Osteocyte (in vitro differentiated cells): ENCODE measurements around the gene PPIG. TPM values are rescaled to one million over a fixed set of nuclear protein-coding genes. Genes with fewer than 3 reads are reported as not detected.
"Not testable (repeated sequence)": the region's sequence is repeated elsewhere in the genome, so short reads cannot be mapped to it uniquely, and the experiment has no call there.

Experiments used
- DNase-seq: peaks from one replicate; pipeline ENCODE4 v3.0.0; 2021; ENCODE audit warnings: mixed read lengths; ENCODE audit not compliant: unreplicated experiment; ENCODE audit errors: extremely low spot score
- H3K27ac Mint-ChIP-seq: one replicate; pipeline ENCODE4 v1.8.0; 2021; ENCODE audit warnings: mild to moderate bottlenecking, mixed read lengths; ENCODE audit not compliant: unreplicated experiment
- H3K27me3 Mint-ChIP-seq: one replicate; pipeline ENCODE4 v1.8.0; 2021; ENCODE audit warnings: mixed read lengths; ENCODE audit not compliant: unreplicated experiment
- H3K36me3 Mint-ChIP-seq: one replicate; pipeline ENCODE4 v1.8.0; 2021; ENCODE audit warnings: mixed read lengths; ENCODE audit not compliant: unreplicated experiment
- H3K4me1 Mint-ChIP-seq: one replicate; pipeline ENCODE4 v1.8.0; 2021; ENCODE audit warnings: mixed read lengths; ENCODE audit not compliant: unreplicated experiment
- H3K4me3 Mint-ChIP-seq: one replicate; pipeline ENCODE4 v1.8.0; 2021; ENCODE audit warnings: mild to moderate bottlenecking, moderate library complexity, mixed read lengths; ENCODE audit not compliant: unreplicated experiment
- H3K9me3 Mint-ChIP-seq: one replicate; pipeline ENCODE4 v1.8.0; 2021; ENCODE audit warnings: mixed read lengths; ENCODE audit not compliant: unreplicated experiment
- CTCF ChIP-seq: fragments of 200-600 bp; sonication (generic); IDR thresholded peaks from 2 replicates; pipeline ENCODE4 v1.5.0; 2021; ENCODE audit warnings: antibody characterized with exemption, mild to moderate bottlenecking, moderate library complexity
- total RNA-seq: library from RNA; stranded (reverse); gene quantifications from 2 replicates; pipeline ENCODE4 v1.2.1, GENCODE V29; 2021

Gene PPIG
- total RNA-seq, 1 donor from 2014 or later = 45.9 TPM

DNA sequence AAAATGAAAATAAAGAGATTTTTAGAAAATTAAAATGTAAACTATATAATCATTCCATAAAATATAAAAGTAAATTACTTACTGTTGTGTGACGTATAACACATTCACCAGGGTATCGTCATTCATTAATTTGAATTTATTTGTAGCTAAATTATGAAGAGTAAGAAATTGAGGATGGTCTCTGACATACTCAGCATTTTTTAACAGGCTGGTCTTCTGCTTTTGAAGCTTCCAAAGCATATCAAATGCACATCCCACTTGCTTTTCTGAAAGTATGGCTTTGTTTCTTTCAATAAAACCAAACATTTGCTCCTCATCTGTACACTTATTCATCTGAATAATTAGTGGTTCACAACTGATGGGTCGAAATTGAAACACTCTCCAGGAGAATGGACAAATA is 12.6 kb upstream of the PPIG start:
- Mint-ChIP-seq H3K9me3 (no peaks in the 10 kb centered on the region), H3K4me1 (peaks cover 14% of the 10 kb centered on the region), H3K27me3 (no peaks in the 10 kb centered on the region), H3K27ac (no peak overlapping the region), H3K4me3 (no peak overlapping the region), H3K36me3 (peaks cover 2% of the 10 kb centered on the region)
- no peak for DNase-seq
- TF ChIP-seq CTCF = no peak

- no peak for TF ChIP-seq CTCF
- Mint-ChIP-seq H3K9me3 (no peaks in the 10 kb centered on the region), H3K4me3 (no peak overlapping the region), H3K27ac (no peak overlapping the region), H3K4me1 (peaks cover 14% of the 10 kb centered on the region), H3K36me3 (peaks cover 2% of the 10 kb centered on the region), H3K27me3 (no peaks in the 10 kb centered on the region)
- no peak for DNase-seq
Observed at GRCh38 chr2:169572189-169572588, 12.0 kb upstream of the PPIG start.

GRCh38 chr2:169572821-169573159 is 11.4 kb upstream of the PPIG start:
- peak overlapping the region; percentile 91 for H3K27ac Mint-ChIP-seq
- H3K27me3 Mint-ChIP-seq = no peaks in the 10 kb centered on the region
- H3K4me3 Mint-ChIP-seq = peak overlapping the region; percentile 95
- peaks cover 14% of the 10 kb centered on the region for H3K4me1 Mint-ChIP-seq
- no peak for DNase-seq
- H3K36me3 Mint-ChIP-seq = no peaks in the 10 kb centered on the region
- no peaks in the 10 kb centered on the region for H3K9me3 Mint-ChIP-seq
- no peak for TF ChIP-seq CTCF

- Mint-ChIP-seq H3K27ac (peak within 1 kb of the TSS; percentile 91), H3K36me3 (no peaks in the 10 kb centered on the region), H3K9me3 (no peaks in the 10 kb centered on the region), H3K4me1 (peaks cover 14% of the 10 kb centered on the region), H3K27me3 (no peaks in the 10 kb centered on the region), H3K4me3 (peak within 1 kb of the TSS; percentile 95)
- peak; percentile 89 for DNase-seq
- TF ChIP-seq CTCF = no peak
Observed at GRCh38 chr2:169573160-169573973, 10.8 kb upstream of the PPIG start, which contains the start of gene FASTKD1. Gene FASTKD1 (minus strand): TSS chr2:169573865. CDS start chr2:169572029, 1,836 bp downstream.

DNA sequence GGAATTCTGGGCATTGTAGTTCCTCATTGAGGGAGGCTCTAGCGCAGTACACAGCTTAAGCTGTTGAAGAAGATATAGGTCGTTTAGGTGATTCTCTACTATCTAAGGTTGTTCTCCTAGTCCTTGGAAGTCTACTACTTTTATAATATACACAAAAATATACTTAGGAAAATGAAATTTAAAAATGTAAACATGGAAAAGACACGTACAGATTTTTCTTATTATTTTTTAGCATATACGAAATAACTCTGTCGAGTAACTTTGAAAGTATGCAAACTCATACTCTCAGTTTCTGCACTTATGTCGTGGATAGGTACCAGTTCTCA is 10.2 kb upstream of the PPIG start:
- peaks cover 4% of the 10 kb centered on the region for H3K27me3 Mint-ChIP-seq
- H3K9me3 Mint-ChIP-seq = no peaks in the 10 kb centered on the region
- no peak for TF ChIP-seq CTCF
- H3K27ac Mint-ChIP-seq = peak overlapping the region; percentile 91
- peaks cover 14% of the 10 kb centered on the region for H3K4me1 Mint-ChIP-seq
- no peaks in the 10 kb centered on the region for H3K36me3 Mint-ChIP-seq
- no peak for DNase-seq
- H3K4me3 Mint-ChIP-seq = peak overlapping the region; percentile 95

GRCh38 chr2:169574539-169574938 is 9.6 kb upstream of the PPIG start:
- not testable (repeated sequence) for H3K36me3 Mint-ChIP-seq, H3K4me3 Mint-ChIP-seq, H3K27ac Mint-ChIP-seq, H3K27me3 Mint-ChIP-seq, H3K9me3 Mint-ChIP-seq, DNase-seq
- peaks cover 14% of the 10 kb centered on the region for H3K4me1 Mint-ChIP-seq

DNA sequence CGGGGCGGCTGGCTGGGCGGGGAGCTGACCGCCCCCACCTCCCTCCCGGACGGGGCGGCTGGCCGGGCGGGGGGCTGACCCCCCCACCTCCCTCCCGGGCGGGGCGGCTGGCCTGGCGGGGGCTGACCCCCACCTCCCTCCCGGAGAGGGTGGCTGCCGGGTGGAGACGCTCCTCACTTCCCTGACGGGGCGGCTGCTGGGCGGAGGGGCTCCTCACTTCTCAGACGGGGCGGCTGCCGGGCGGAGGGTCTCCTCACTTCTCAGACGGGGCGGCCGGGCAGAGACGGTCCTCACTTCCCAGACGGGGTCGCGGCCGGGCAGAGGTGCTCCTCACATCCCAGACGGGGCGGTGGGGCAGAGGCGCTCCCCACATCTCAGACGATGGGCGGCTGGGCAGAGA is 8.9 kb upstream of the PPIG start:
- not testable (repeated sequence) for H3K27ac Mint-ChIP-seq, H3K27me3 Mint-ChIP-seq, DNase-seq, H3K36me3 Mint-ChIP-seq, H3K4me1 Mint-ChIP-seq, H3K4me3 Mint-ChIP-seq, H3K9me3 Mint-ChIP-seq
